ENCODE measurements around the gene PFDN6. TPM values are rescaled to one million over a fixed set of nuclear protein-coding genes. Genes with fewer than 3 reads are reported as not detected.

Gene PFDN6
- total and polyA plus RNA-seq, 9 of the 15 experiments (the other 6 are each of a cell fraction or from before 2014, with no cell fraction given), result 6.8 to 475 (median 216) TPM

GRCh38 chr6:33248932-33249731 is 40.3 kb upstream of the PFDN6 start (continued):
- no peak for TF ChIP-seq FOXP4 (CRISPR knock-in tag; IDR thresholded peaks at IDR 0.05; ENCODE audit: borderline replicate concordance)
- TF ChIP-seq PHF8 (IDR thresholded peaks at IDR 0.05; ENCODE audit: borderline replicate concordance, low read length), result peak; percentile 96
- 0 out of 2 replicates have a peak, but pooled peaks have one; percentile 16 for TF ChIP-seq PYGO2 (tag; IDR thresholded peaks at IDR 0.05)
- no peak for TF ChIP-seq MCM3 (IDR thresholded peaks at IDR 0.05)
- TF ChIP-seq NR2C2 (CRISPR knock-in tag; IDR thresholded peaks at IDR 0.05), result no peak; the same call in 1 of the 2 replicates
- peak; percentile 77 for TF ChIP-seq NR2C2 (tag; IDR thresholded peaks at IDR 0.05)
- peak; percentile 63; the same call in 1 of the 2 replicates for TF ChIP-seq KLF13 (tag; IDR thresholded peaks at IDR 0.05; ENCODE audit: borderline replicate concordance, low read depth)
- TF ChIP-seq ZNF780A (CRISPR knock-in tag; IDR thresholded peaks at IDR 0.05), result no peak
- TF ChIP-seq BHLHE40 (IDR thresholded peaks at IDR 0.05; ENCODE audit: low read length), result 0 out of 2 replicates have a peak, but pooled peaks have one; percentile 28
- peak; percentile 96 for TF ChIP-seq POLR2A (conservative IDR thresholded peaks at IDR 0.05)
- TF ChIP-seq RFX5 (IDR thresholded peaks at IDR 0.05; ENCODE audit: low read depth, low read length), result no peak
- no peak for TF ChIP-seq SIX5 (IDR thresholded peaks at IDR 0.05; ENCODE audit: borderline replicate concordance in 1 of 2, insufficient read depth in 1 of 2, low read depth in 1 of 2, low read length in 2 of 2)
- TF ChIP-seq CBFA2T3 (IDR thresholded peaks at IDR 0.05), result peak; percentile 28; the same call in 1 of the 2 replicates
- TF ChIP-seq KAT8 (IDR thresholded peaks at IDR 0.05; ENCODE audit: low read depth), result no peak
- TF ChIP-seq ARID3A (IDR thresholded peaks at IDR 0.05; ENCODE audit: borderline replicate concordance, low read depth, low read length), result no peak
- peak; percentile 53 for TF ChIP-seq SAP30 (IDR thresholded peaks at IDR 0.05; ENCODE audit: borderline replicate concordance, insufficient read depth, low read depth, low read length, poor library complexity, severe bottlenecking)
- TF ChIP-seq BRF2 (IDR thresholded peaks at IDR 0.05; ENCODE audit: borderline replicate concordance, insufficient read depth, insufficient read length), result no peak
- TF ChIP-seq, protein P1, sequence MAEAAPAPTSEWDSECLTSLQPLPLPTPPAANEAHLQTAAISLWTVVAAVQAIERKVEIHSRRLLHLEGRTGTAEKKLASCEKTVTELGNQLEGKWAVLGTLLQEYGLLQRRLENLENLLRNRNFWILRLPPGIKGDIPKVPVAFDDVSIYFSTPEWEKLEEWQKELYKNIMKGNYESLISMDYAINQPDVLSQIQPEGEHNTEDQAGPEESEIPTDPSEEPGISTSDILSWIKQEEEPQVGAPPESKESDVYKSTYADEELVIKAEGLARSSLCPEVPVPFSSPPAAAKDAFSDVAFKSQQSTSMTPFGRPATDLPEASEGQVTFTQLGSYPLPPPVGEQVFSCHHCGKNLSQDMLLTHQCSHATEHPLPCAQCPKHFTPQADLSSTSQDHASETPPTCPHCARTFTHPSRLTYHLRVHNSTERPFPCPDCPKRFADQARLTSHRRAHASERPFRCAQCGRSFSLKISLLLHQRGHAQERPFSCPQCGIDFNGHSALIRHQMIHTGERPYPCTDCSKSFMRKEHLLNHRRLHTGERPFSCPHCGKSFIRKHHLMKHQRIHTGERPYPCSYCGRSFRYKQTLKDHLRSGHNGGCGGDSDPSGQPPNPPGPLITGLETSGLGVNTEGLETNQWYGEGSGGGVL (CRISPR knock-in tag; IDR thresholded peaks at IDR 0.05), result no peak
- TF ChIP-seq ZNF124 (CRISPR knock-in tag; IDR thresholded peaks at IDR 0.05), result no peak
- peak; percentile 2 to 97; a peak in 2 of 4 replicates for TF ChIP-seq RCOR1 (IDR thresholded peaks at IDR 0.05; ENCODE audit: borderline replicate concordance in 1 of 2, low read depth in 2 of 2, low read length in 2 of 2)
- TF ChIP-seq PTBP1 (IDR thresholded peaks at IDR 0.05; ENCODE audit: low read depth, low read length), result no peak

Measured in K562 (cell line).